Breast epithelium (tissue), 4 donors: ENCODE measurements around the gene ARHGAP44. TPM values are rescaled to one million over a fixed set of nuclear protein-coding genes. Genes with fewer than 3 reads are reported as not detected.
A peak's percentile ranks its signal among the peaks of the same experiment; 100 is the strongest.

Experiments
- DNase-seq, 2 donors: peaks; one replicate each; pipeline ENCODE4 v3.0.0-alpha.2; 2019; ENCODE audit warnings: low spot score in 2 of 2
- H3K27ac ChIP-seq, 2 donors: fragments of 200-600 bp; sonication (generic) in 1 of 2; one replicate each; pipeline ENCODE4 v1.5.1; 2016 to 2019; ENCODE audit warnings: mild to moderate bottlenecking in 1 of 2
- H3K27me3 ChIP-seq, 2 donors: fragments of 200-600 bp; sonication (generic) in 1 of 2; one replicate each; pipeline versions ENCODE4 v1.5.1 to v1.6.0; 2017 to 2019; ENCODE audit warnings: control low read depth in 1 of 2, mild to moderate bottlenecking in 1 of 2
- H3K36me3 ChIP-seq: fragments of 200-600 bp; one replicate; pipeline ENCODE4 v1.5.1; 2019
- H3K4me1 ChIP-seq, 2 donors: fragments of 200-600 bp; sonication (generic); one replicate each; pipeline ENCODE4 v1.5.1; 2016 to 2019; ENCODE audit warnings: control low read depth in 1 of 2
- H3K4me3 ChIP-seq, 3 donors: fragments of 200-600 bp; sonication (generic); 1 replicate in 2 of 3; 2 replicates in 1 of 3; pipeline ENCODE4 v1.5.1; 2016 to 2019; ENCODE audit warnings: mild to moderate bottlenecking in 3 of 3, moderate library complexity in 2 of 3
- H3K9me3 ChIP-seq, 2 donors: fragments of 200-600 bp; sonication (generic) in 1 of 2; one replicate each; pipeline ENCODE4 v1.5.1; 2016 to 2019; ENCODE audit warnings: control low read depth in 1 of 2
- CTCF ChIP-seq, 3 donors: fragments of 450-650 bp; IDR thresholded peaks; one replicate each; pipeline ENCODE4 v1.5.1; 2016 to 2017; ENCODE audit warnings: antibody characterized with exemption in 3 of 3, mild to moderate bottlenecking in 3 of 3, moderate library complexity in 3 of 3
- POLR2A ChIP-seq: fragments of 450-650 bp; IDR thresholded peaks from one replicate; pipeline ENCODE4 v1.6.1; 2016; ENCODE audit warnings: antibody characterized with exemption, mild to moderate bottlenecking, moderate library complexity
- POLR2AphosphoS5 ChIP-seq, 3 donors: sonication (generic); formaldehyde crosslinking; IDR thresholded peaks; one replicate each; pipeline ENCODE4 v1.6.1; 2017; ENCODE audit warnings: antibody characterized with exemption in 3 of 3
- intact Hi-C: fragments of 100-400 bp; cut with DNase I; formaldehyde crosslinking; loops from one replicate; pipeline ENCODE4 v1.15.1; 2023; ENCODE audit warnings: low total_unique reads
- total RNA-seq, 3 donors: library from RNA; depleted of rRNA; stranded (reverse); fragments of >200 nt; gene quantifications; one replicate each; pipeline ENCODE4 v1.1.0, GENCODE V29; 2016

Gene ARHGAP44
- total RNA-seq, 3 donors from 2014 or later = 2.4 to 13.0 (median 4.9) TPM

DNA sequence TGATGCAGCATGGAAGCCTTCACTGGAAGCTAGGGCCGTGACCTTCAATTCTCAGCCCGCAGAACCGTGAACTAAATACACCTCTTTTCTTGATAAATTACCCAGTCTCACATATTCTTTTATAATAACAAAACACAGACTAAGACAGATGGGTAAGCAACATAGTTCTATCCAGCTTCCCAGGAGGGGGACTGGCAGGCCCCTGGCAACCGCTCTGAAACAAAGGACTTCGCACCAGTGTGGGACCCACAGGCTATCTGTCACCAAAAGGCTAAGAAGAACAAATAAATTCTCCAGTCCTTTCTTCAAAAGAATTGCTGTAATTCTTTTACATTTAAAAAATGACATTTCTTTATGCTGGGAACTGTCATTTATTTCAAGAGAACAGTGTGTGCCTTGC, 209.6 kb downstream of the ARHGAP44 start:
- Histone ChIP-seq H3K27me3 (no peaks in the 10 kb centered on the region), H3K9me3 (no peaks in the 10 kb centered on the region), H3K27ac (no peak overlapping the region), H3K4me3 (no peak overlapping the region), H3K36me3 (peaks cover 20% of the 10 kb centered on the region), H3K4me1 (no peaks in the 10 kb centered on the region)
- intact Hi-C loops = loop anchor here (10.0 kb wide), 1 partner anchor 1454 kb away; no protein-coding TSS in a partner anchor
- DNase-seq = no peak
- TF ChIP-seq POLR2AphosphoS5 (IDR thresholded peaks at IDR 0.05) (no peak), CTCF (IDR thresholded peaks at IDR 0.05) (no peak), POLR2A (no peak)

GRCh38 chr17:13000561-13000960, 211.3 kb downstream of the ARHGAP44 start:
- Histone ChIP-seq H3K9me3 (no peaks in the 10 kb centered on the region), H3K4me1 (no peaks in the 10 kb centered on the region), H3K27ac (no peak overlapping the region), H3K36me3 (peaks cover 17% of the 10 kb centered on the region), H3K4me3 (no peak overlapping the region), H3K27me3 (no peaks in the 10 kb centered on the region)
- no peak for DNase-seq
- no peak for TF ChIP-seq CTCF (IDR thresholded peaks at IDR 0.05)
- no peak for TF ChIP-seq POLR2AphosphoS5 (IDR thresholded peaks at IDR 0.05)
- no peak for TF ChIP-seq POLR2A
- intact Hi-C loops = no loop called here

- H3K27ac ChIP-seq = no peak overlapping the region
- H3K4me3 ChIP-seq = no peak overlapping the region
- H3K36me3 ChIP-seq = peaks cover 8% of the 10 kb centered on the region
- intact Hi-C loops = no loop called here
- H3K9me3 ChIP-seq = no peaks in the 10 kb centered on the region
- no peaks in the 10 kb centered on the region for H3K27me3 ChIP-seq
- TF ChIP-seq POLR2AphosphoS5 (IDR thresholded peaks at IDR 0.05) (no peak), POLR2A (no peak), CTCF (IDR thresholded peaks at IDR 0.05) (no peak)
- peak in 1 of 2 donors; percentile 40 for DNase-seq
- H3K4me1 ChIP-seq = no peaks in the 10 kb centered on the region
These were observed 212.8 kb downstream of the ARHGAP44 start for GRCh38 chr17:13001991-13002615.

GRCh38 chr17:13002761-13003453, 213.6 kb downstream of the ARHGAP44 start:
- H3K27me3 ChIP-seq = no peaks in the 10 kb centered on the region
- peak; percentile 60 to 71 for DNase-seq
- intact Hi-C loops = no loop called here
- no peaks in the 10 kb centered on the region for H3K4me1 ChIP-seq
- TF ChIP-seq POLR2AphosphoS5 (IDR thresholded peaks at IDR 0.05) (no peak), CTCF (IDR thresholded peaks at IDR 0.05) (peak; percentile 70 to 75 (median 70)), POLR2A (no peak)
- H3K4me3 ChIP-seq = no peak overlapping the region
- no peak overlapping the region for H3K27ac ChIP-seq
- H3K36me3 ChIP-seq = peaks cover 6% of the 10 kb centered on the region
- H3K9me3 ChIP-seq = no peaks in the 10 kb centered on the region

DNA sequence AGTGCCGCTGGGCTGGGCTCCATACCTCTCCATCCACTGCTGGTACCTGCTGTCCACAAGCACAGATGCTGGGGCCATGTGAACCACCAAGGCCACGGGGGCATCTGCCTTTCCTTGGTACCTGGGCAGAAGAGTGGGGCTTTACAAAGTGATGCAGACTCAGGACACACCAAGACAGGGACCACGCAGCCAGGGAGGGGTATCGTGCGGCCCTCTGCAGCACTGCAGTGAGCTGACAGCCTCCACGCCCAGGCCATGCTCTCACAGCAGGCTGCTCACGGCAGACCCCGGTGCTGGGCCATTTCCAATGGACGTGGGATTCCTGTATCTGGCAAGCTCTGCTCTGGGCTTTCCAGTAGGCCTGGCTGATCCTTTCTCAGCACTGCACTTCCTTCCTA, 214.2 kb downstream of the ARHGAP44 start:
- peaks cover under 1% of the 10 kb centered on the region for H3K36me3 ChIP-seq

More for the DNA sequence above, 214.2 kb downstream of the ARHGAP44 start:
- Histone ChIP-seq H3K27me3 (no peaks in the 10 kb centered on the region), H3K4me3 (no peak overlapping the region), H3K9me3 (no peaks in the 10 kb centered on the region), H3K4me1 (no peaks in the 10 kb centered on the region), H3K27ac (no peak overlapping the region)
- no peak for DNase-seq
- intact Hi-C loops = no loop called here
- no peak for TF ChIP-seq CTCF (IDR thresholded peaks at IDR 0.05)
- no peak for TF ChIP-seq POLR2AphosphoS5 (IDR thresholded peaks at IDR 0.05)
- no peak for TF ChIP-seq POLR2A
